Dendritic cell treated with granulocyte-macrophage colony-stimulating factor and Interleukin-4, amounts not matched to agents 40 ng/mL and 50 ng/mL, for 4 days (primary cell): ENCODE measurements around the gene PLCB4.

ENCODE experiments used
- H3K27ac Mint-ChIP-seq: one replicate; pipeline ENCODE4 v1.8.0; 2022; ENCODE audit warnings: mild to moderate bottlenecking, mixed read lengths
- H3K27me3 Mint-ChIP-seq: one replicate; pipeline ENCODE4 v1.8.0; 2022; ENCODE audit warnings: mild to moderate bottlenecking, mixed read lengths
- H3K36me3 Mint-ChIP-seq: one replicate; pipeline ENCODE4 v1.8.0; 2022; ENCODE audit warnings: low read depth, mixed read lengths
- H3K4me1 Mint-ChIP-seq: one replicate; pipeline ENCODE4 v1.8.0; 2022; ENCODE audit warnings: low read depth, mixed read lengths
- H3K4me3 Mint-ChIP-seq: one replicate; pipeline ENCODE4 v1.8.0; 2022; ENCODE audit warnings: mild to moderate bottlenecking, moderate library complexity, mixed read lengths
- H3K9me3 Mint-ChIP-seq: one replicate; pipeline ENCODE4 v1.8.0; 2022; ENCODE audit warnings: mixed read lengths
- intact Hi-C: fragments of 100-400 bp; cut with micrococcal nuclease; formaldehyde crosslinking; loops from one replicate; pipeline ENCODE4 v1.15.0; 2022

Gene PLCB4

DNA sequence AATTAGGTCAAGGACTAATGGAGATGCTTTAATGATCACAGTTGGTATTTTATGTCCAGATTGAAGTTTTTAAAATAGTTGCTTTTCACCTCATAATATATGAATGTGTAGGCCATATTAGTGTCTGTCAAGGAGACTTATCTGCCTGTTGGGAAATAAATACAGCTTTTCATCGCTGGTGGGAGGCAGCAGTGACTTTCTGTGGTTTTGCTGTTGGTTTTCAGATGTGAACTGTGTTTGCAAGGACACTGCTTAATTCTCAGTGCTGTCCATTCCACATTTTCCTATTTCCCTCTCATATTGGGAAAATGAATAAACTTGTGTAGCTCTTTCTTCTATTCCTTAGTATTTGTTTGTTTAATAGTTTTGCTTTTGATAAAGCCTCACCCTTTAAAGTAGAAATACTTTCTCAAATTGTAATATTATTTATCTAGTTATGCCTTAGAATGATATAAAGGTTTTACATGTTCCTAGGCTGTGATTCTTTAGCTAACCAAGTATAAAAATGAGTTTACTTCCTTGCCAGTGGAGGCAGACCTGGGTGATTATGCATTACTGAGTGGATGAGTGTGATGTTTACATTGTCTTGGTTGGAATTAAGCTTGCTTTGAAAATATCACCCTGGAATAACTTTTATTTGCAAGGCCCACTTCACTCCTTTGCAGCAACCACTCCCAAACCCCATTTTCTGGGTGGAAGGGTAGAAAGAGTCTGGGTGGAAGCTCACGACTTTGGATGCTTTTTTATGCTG, 3.3 kb downstream of the PLCB4 start:
- no peaks in the 10 kb centered on the region for H3K36me3 Mint-ChIP-seq
- intact Hi-C loops, result no loop called here

DNA sequence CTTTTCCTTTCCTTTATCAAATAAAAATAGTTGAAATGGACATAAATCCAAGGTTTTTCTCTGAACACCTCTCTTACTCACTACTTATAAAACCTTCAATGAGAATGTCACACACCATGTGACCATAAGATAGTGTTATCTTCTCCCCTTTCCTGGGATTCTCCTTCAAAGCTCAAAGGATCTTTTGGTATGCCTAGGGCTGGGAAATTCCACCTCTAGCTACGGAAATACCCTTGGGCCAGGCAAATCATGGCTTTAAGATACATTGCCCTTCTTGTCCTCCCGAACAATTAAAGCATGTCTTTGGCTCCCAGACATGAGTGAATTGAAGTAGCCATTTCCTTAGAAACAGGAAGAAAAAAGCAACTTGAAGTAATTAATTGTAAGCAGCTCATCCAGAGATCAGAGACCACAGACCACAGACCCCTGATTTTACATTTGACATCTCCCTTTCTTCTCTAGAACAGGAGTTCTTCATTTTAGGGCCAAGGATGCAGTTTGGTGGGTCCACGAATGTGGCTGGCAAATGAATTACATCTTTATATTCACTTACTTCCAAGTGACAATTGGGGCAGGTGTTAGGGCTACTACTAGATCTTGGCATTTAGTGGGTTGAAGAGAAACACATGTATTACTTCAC, 4.1 kb downstream of the PLCB4 start:
- peaks cover 7% of the 10 kb centered on the region for H3K4me1 Mint-ChIP-seq
- no peaks in the 10 kb centered on the region for H3K9me3 Mint-ChIP-seq
- H3K27me3 Mint-ChIP-seq, result peaks cover 22% of the 10 kb centered on the region

More for the DNA sequence above, 3.3 kb downstream of the PLCB4 start:
- Mint-ChIP-seq H3K4me1 (peaks cover 7% of the 10 kb centered on the region), H3K27ac (no peak overlapping the region), H3K9me3 (no peaks in the 10 kb centered on the region), H3K27me3 (peaks cover 30% of the 10 kb centered on the region), H3K4me3 (no peak overlapping the region)

DNA sequence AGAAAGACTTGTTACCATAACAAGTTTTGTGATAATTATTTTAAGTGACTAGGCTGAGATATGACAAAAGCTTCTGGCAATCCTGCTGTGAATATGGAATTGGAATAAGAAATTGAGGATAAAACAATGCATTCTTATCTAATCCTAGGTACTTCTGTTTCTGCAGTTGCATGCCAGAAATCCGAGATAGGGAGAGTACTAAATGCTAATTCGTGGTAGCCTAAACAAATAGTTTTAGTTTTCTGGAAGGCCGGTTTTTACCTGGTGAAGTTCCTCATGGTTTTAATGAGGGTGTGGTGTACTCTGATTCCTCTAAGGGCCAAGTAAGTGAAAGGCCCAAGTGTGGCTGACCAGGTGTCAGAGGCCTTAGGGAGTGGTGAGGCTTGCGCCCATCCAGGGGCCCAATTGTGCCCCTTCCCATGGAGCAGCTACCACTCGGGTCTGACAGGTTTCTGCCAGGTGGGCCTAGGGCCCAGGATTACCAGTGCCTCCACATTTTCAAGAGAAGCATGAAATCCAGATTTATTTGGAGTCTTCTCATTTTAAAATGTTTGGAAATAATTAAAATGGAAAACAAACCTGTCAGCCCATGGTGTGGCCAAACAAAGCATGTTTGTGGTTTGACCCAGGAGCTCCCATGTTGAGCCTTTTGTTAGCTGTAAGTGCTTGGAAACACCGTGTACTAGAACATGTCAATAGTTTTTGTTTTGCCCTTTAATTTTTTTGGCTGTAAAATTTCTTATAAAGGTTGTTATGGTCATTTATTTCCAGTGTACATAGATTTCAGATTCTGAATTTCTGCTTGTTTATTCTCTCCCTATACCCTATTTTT, 6.6 kb downstream of the PLCB4 start:
- Mint-ChIP-seq H3K27me3 (peaks cover 3% of the 10 kb centered on the region), H3K27ac (no peak overlapping the region), H3K4me3 (no peak overlapping the region), H3K4me1 (no peaks in the 10 kb centered on the region), H3K36me3 (no peaks in the 10 kb centered on the region), H3K9me3 (no peaks in the 10 kb centered on the region)
- intact Hi-C loops, result no loop called here

More for the DNA sequence above, 4.1 kb downstream of the PLCB4 start:
- H3K27ac Mint-ChIP-seq, result no peak overlapping the region
- intact Hi-C loops, result no loop called here
- no peaks in the 10 kb centered on the region for H3K36me3 Mint-ChIP-seq
- H3K4me3 Mint-ChIP-seq, result no peak overlapping the region

DNA sequence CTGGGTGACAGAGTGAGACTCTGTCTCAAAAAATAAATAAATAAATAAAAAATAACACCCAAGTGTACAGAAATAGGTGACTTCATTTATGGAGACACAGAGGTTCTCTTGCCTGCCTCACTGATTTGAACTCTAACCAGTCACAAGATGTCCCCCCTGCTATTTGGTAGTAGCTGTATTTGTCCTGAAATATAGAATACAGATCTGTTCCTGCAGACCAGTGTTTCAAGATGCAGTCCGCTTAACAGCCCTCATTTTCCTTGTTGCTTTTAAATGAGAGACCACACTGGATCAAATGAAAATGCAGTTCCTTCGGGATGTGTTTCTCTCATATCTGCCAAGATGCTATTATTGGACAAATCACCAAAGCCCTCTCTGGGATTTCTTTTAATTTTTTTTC, 7.6 kb downstream of the PLCB4 start:
- no peaks in the 10 kb centered on the region for H3K27me3 Mint-ChIP-seq
- intact Hi-C loops, result no loop called here

DNA sequence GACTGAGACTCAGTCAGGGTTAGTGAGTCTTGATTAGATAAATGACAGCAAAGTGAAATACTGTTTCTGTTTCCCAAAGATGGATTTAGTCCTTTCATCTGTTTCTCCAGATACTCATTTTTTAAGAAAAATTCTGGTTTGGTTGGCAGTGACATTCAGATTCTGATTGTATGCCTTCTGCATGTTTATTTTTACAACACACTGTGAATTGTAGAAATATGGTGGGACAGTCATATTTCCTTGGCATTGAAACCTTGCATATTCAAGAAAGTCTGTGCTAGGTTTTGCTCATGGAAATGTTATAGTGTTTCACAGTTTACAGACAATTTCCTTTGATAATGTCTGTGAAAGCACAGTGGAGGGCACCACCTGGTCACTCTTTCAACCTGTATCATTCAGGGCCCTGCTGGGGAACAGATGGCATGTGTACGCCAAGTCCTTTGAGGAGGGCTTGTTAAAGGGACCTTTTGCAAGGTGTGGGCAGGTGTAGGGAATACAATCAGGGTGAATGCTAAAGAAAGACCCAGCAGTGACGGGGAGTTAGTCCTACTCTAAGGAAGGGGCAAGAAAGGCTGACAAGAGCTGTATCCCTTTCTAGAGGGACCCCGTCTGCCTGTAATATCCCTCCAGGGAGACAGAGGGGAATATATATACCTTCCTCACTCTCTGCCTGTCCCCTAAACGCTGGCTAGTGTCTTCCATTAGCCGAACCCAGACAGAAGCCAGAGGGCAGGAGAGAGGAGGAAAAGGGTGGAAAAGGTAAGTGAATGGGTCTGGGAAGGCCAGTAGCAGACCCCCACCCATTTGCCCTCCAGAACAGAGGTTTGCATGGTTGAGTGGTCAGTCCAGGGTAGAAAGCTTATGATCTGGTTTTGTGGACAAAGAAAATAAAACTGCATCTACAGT, 10.2 kb downstream of the PLCB4 start:
- Mint-ChIP-seq H3K27ac (no peak overlapping the region), H3K36me3 (no peaks in the 10 kb centered on the region), H3K4me1 (no peaks in the 10 kb centered on the region), H3K9me3 (no peaks in the 10 kb centered on the region), H3K4me3 (no peak overlapping the region), H3K27me3 (no peaks in the 10 kb centered on the region)
- intact Hi-C loops, result no loop called here

More for the DNA sequence above, 7.6 kb downstream of the PLCB4 start:
- Mint-ChIP-seq H3K4me3 (no peak overlapping the region), H3K9me3 (no peaks in the 10 kb centered on the region), H3K36me3 (no peaks in the 10 kb centered on the region), H3K4me1 (no peaks in the 10 kb centered on the region), H3K27ac (no peak overlapping the region)

DNA sequence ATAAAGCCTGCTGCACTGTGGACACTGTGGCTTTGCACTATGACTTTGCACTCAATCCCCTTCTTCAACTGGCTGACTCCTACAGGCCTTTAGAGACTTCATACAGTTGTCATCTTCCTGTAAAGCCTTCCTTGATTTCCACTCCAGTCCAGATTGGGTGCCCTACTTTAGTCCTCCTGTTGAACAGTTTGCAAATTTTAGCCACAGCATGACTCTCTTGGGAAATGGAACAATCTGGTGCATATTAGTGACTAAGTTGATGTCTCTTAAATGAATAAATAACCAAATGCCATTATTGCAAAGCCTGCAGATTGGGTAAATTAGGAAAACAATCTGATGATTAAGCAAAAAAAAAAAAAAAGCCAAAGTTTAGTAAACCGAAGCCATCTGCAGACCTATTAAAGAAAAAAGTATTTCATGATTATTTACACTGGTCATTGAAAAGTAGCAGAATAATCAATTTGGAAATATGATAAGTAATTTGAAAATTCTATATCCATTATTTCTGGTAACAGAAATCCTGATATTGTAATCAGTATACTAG, 12.6 kb downstream of the PLCB4 start:
- intact Hi-C loops, result no loop called here
- Mint-ChIP-seq H3K27me3 (no peaks in the 10 kb centered on the region), H3K9me3 (no peaks in the 10 kb centered on the region), H3K36me3 (no peaks in the 10 kb centered on the region), H3K4me3 (no peak overlapping the region), H3K27ac (no peak overlapping the region), H3K4me1 (no peaks in the 10 kb centered on the region)

DNA sequence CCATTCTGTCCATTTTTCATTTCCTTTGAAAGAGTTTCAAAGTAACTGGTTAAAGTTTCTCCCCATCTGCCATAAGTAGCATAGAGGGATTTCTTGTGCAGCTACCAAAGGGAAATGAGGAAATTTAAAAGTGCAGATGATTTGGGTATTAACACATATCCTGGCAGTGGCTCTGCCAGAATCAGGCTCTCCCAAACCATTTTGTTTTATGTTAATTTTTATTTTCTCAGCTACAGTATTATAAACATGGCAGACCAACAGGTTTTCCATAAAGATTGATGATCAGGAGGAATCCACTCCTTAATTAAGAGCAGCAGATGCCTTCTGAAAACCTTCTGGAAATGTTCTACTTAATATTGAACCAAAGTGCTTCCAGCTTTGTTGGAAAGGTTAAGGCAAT, 13.9 kb downstream of the PLCB4 start:
- intact Hi-C loops, result no loop called here
- no peak overlapping the region for H3K27ac Mint-ChIP-seq
- H3K9me3 Mint-ChIP-seq, result no peaks in the 10 kb centered on the region
- H3K36me3 Mint-ChIP-seq, result no peaks in the 10 kb centered on the region
- H3K4me3 Mint-ChIP-seq, result no peak overlapping the region
- no peaks in the 10 kb centered on the region for H3K4me1 Mint-ChIP-seq
- no peaks in the 10 kb centered on the region for H3K27me3 Mint-ChIP-seq

DNA sequence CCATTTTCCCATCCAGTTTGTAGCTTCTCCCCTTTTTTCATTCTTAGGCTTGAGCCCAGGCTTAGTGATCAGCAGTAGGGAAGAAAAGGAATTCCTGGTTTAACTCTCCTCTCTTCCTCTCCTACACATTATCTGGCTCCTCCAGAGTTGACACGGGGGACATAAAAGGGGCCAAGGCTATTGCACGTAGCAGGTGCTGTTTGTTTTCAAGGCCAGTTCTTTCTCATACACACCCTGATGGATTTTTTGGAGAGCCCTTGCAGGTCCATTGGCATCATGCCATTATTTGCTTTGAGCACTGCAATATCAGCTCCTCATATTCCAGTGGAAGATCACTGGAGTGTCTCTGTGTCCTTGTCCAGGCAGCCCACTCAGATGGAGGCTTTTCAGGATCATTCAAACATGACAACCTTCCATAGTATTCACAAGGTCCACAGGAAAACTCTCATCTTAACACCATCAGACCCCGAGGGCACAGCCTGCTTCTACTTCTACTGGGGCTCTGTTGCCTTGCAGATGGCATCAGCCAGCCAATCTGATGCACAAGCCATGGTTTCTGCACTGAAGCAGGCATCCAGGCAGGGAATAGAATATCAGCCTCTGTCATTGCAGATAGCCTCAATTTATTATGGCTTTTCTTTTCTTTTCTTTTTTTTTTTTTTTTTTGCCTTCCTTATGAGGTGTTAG, 18.8 kb downstream of the PLCB4 start:
- no peak overlapping the region for H3K4me3 Mint-ChIP-seq
- intact Hi-C loops, result no loop called here
- no peaks in the 10 kb centered on the region for H3K27me3 Mint-ChIP-seq
- H3K27ac Mint-ChIP-seq, result no peak overlapping the region
- no peaks in the 10 kb centered on the region for H3K9me3 Mint-ChIP-seq
- no peaks in the 10 kb centered on the region for H3K36me3 Mint-ChIP-seq
- no peaks in the 10 kb centered on the region for H3K4me1 Mint-ChIP-seq

DNA sequence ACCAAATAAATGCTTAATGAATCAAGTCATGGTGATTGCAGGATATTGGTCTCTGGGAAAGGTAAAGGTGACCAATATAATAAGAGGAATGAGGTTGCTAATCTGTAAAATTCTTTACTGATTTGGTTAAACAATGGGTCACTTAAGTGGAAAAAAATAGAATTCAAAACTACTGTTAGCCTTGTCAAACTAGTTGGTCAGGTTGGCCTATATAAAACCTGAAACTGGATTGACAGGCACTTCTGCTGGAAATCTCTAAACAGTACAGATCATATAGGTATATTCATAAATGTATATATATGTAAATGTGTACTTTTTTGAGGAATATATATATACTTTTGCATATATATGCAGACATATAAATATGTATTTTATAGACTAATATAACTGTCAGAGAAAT, 19.7 kb downstream of the PLCB4 start:
- no peaks in the 10 kb centered on the region for H3K4me1 Mint-ChIP-seq
- no peaks in the 10 kb centered on the region for H3K9me3 Mint-ChIP-seq
- intact Hi-C loops, result no loop called here
- H3K27ac Mint-ChIP-seq, result no peak overlapping the region
- no peaks in the 10 kb centered on the region for H3K27me3 Mint-ChIP-seq
- no peak overlapping the region for H3K4me3 Mint-ChIP-seq
- no peaks in the 10 kb centered on the region for H3K36me3 Mint-ChIP-seq

DNA sequence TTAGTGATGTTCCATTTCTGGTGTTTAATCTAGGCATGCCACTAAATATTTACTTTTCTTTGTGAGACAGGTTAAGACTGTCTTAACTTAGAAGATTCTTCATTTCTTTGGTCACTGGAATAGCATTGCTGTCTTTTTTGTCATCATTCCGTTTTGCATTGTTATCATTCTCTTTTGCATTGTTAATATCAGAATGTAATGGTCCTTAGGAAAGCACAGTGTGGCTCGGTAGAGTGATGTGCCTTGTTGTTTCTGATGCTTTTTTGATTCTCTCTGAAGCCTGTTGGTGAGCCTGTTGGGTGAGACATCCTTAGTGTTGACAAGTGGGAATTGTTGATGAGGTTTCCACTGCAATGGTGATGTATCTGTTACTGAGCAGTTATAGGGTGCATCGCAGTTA, 23.2 kb downstream of the PLCB4 start:
- intact Hi-C loops, result no loop called here
- no peaks in the 10 kb centered on the region for H3K9me3 Mint-ChIP-seq
- H3K4me3 Mint-ChIP-seq, result no peak overlapping the region
- H3K4me1 Mint-ChIP-seq, result no peaks in the 10 kb centered on the region
- H3K36me3 Mint-ChIP-seq, result no peaks in the 10 kb centered on the region
- no peak overlapping the region for H3K27ac Mint-ChIP-seq
- no peaks in the 10 kb centered on the region for H3K27me3 Mint-ChIP-seq

DNA sequence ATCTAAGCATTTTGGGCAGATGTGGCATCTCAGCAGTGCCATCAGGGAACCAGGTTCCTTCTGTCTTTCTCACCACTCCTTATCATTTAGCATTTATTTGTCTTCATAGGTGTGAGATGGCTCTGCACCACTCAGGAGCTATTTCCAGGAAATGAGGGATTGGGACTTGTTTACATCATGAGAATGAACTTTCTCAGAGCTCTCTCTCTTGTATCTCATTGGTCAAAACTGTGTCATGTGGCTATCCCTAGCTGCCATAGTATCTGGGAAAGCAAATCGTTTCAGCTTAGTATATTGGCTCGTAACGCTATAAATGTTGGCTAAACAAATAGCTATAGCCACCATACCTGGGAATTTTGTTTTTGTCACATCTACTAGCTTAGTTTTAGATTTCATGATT, 23.8 kb downstream of the PLCB4 start:
- H3K27me3 Mint-ChIP-seq, result no peaks in the 10 kb centered on the region
- H3K4me3 Mint-ChIP-seq, result no peak overlapping the region
- no peak overlapping the region for H3K27ac Mint-ChIP-seq
- H3K9me3 Mint-ChIP-seq, result no peaks in the 10 kb centered on the region
- no peaks in the 10 kb centered on the region for H3K4me1 Mint-ChIP-seq
- no peaks in the 10 kb centered on the region for H3K36me3 Mint-ChIP-seq
- intact Hi-C loops, result no loop called here

DNA sequence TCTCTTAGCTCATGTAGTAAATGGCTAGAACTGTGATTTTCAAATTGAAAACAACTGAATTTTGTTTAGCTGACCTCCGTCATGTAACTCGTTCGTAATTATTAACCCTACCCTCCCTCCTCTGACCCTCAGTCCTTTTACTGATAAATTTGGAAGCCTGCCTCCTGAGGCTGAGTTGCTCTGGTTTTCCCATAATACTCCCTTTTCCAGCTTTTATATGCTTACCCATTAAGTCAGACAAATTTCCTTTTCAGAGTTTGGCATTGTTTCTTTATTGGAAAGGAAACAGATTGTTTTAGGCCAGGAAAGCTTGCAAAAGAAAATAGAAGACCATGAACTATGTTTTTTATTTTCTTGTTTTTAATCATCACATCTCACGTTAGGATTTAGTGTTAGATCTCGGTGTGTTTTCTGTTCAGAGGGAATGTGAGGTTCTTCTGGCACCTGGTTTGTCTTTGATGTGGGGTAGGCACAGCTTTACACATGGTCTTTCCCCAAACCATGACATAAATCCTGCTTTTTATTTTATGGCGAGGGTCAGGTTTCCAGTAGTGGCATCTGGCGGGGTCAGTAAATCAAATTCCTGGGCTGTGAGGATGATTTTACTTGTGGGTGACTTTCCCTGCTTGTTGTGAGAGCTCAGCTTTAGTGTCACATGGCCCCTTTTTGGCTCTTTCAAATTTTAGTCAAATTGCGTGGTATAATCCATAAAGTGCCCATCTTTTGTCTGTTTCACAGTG, 24.5 kb downstream of the PLCB4 start:
- Mint-ChIP-seq H3K27ac (no peak overlapping the region), H3K4me1 (no peaks in the 10 kb centered on the region), H3K4me3 (no peak overlapping the region), H3K27me3 (no peaks in the 10 kb centered on the region), H3K36me3 (no peaks in the 10 kb centered on the region), H3K9me3 (no peaks in the 10 kb centered on the region)
- intact Hi-C loops, result no loop called here
